CD4-positive, alpha-beta T cell treated with Interleukin-17A for 4 hours (primary cell): ENCODE results near the gene SLC2A5.
"Not testable (repeated sequence)": the region's sequence is repeated elsewhere in the genome, so short reads cannot be mapped to it uniquely, and the experiment has no call there.

Experiments used
- DNase-seq: peaks from one replicate; pipeline ENCODE4 v3.0.0-alpha.2; 2020; ENCODE audit warnings: mixed read lengths

SLC2A5 gene, protein sequence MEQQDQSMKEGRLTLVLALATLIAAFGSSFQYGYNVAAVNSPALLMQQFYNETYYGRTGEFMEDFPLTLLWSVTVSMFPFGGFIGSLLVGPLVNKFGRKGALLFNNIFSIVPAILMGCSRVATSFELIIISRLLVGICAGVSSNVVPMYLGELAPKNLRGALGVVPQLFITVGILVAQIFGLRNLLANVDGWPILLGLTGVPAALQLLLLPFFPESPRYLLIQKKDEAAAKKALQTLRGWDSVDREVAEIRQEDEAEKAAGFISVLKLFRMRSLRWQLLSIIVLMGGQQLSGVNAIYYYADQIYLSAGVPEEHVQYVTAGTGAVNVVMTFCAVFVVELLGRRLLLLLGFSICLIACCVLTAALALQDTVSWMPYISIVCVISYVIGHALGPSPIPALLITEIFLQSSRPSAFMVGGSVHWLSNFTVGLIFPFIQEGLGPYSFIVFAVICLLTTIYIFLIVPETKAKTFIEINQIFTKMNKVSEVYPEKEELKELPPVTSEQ

GRCh38 chr1:9069326-9070100 lies at the start of gene SLC2A5:
SLC2A5 (minus strand) TSS chr1:9069635; CDS start chr1:9069536, 99 bp downstream.
- DNase-seq, result no peak

- no peak for DNase-seq
Observed at GRCh38 chr1:9118186-9118585, 48.8 kb upstream of the SLC2A5 start.

- DNase-seq, result no peak
Observed at GRCh38 chr1:9115351-9116205, 46.1 kb upstream of the SLC2A5 start.

GRCh38 chr1:9112961-9113880 lies 43.8 kb upstream of the SLC2A5 start:
- no peak for DNase-seq

- no peak for DNase-seq
Observed at GRCh38 chr1:9111957-9112356, 42.5 kb upstream of the SLC2A5 start.

DNA sequence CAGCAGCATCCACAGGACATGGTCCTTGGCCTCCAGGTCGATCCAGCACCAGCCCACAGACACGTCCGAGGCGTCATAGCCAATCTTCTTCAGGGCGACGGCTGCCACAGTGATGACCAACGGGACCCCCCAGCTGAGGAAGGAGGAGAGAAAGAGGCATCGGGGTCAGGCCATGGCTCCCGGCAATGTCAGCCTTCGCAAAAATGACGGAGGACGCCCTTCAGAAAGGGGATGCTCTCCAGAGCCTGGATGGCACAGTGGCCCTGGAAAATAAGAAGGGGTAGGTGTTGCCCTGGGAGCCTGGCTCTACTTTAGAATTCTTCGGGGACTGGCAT lies 41.9 kb upstream of the SLC2A5 start:
- no peak for DNase-seq

- peak; percentile 91 for DNase-seq
Observed at GRCh38 chr1:9110669-9111356, 41.4 kb upstream of the SLC2A5 start.

DNA sequence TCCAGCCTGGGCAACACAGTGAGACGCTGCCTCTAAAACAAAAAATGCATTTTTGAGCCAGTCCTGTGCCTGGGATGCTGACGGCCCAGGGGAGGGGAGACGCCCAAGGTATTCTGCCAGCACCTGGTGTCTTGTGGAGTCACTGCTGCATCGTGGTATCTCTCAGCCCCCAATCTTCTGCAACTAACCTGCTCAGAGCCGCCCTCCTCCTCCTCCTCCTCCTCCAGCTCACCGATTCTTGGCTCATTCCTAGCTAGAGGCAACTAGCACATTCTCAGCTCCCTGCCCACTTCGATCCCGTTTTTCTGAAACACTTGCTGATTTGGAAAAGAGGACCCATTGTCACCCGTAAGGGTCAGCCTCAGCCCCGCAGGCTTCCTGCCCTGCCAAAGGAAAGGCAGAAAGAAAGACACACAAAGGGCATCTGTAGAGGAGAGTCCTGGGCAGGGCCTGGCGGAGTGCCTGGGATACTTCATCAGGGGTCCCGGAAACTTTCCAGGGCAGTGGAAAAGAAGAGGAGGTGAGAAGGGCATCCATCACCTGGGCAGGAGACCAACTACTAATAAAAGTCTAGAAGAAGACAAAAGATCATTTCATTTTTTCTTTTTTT lies 38.7 kb upstream of the SLC2A5 start:
- no peak for DNase-seq

DNA sequence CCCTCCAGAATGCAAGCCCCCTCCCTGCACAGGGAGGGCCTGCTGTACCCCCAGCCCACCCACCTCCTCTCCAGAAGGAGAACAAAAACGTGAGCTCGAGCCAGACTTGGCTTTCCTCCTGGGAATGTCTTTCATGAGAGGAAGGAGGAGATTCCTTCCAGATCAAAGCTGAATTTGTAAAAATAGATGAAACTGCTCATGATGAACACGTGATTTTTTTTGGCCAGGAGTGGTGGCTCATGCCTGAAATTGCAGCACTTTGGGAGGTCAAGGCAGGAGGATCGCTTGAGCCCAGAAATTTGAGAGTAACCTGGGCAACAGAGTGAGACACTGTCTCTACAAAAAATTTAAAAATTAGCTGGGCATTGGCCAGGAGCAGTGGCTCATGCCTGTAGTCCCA lies 37.7 kb upstream of the SLC2A5 start:
- no peak for DNase-seq

DNA sequence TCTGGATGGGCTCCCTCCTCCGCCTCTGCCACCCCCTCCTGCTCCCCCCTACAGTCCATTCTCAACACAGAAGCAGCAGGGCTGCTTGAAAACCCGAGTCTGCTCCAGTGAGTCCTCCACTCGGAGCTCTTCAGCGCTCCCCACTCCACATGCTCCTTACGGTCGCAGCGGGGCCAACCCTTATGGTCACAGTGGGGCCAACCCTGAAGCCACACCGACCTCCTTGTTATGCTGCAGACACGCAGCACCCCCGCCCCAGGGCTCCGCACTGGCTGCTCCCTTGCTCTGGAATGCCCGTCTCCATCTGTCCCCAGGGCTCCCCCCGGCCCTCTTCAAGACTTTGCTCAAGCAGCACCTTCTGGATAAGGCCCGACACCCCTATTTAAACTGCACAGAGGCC lies 36.9 kb upstream of the SLC2A5 start:
- DNase-seq, result no peak

GRCh38 chr1:9105336-9105867 lies 36.0 kb upstream of the SLC2A5 start:
- no peak for DNase-seq

- no peak for DNase-seq
Observed at GRCh38 chr1:9101510-9102146, 32.2 kb upstream of the SLC2A5 start.

DNA sequence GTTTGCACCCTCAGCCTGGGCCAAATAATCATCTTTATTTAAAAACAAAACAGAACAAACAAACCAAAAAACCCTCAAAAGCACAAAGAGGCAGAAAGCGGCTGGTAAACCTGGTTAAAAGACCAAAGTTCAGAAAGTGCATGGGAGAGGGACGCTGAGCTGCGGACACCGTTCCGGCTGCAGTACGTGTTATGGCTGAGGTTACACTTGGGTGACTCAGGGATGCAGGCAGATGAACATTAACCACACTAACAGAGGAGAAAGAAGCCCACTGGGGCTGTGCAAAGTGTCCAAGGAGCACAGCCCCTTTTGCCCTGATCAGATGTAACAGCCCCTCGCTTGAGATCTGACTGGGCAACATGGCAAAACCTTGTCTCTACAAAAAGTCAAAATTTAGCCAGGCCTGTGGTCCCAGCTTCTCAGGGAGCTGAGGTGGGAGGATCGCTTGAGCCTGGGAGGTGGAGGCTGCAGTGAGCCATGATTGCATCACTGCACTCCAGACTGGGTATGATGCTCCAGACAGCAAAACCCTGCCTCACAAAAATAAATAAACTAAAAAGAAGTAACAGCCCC lies 31.1 kb upstream of the SLC2A5 start:
- no peak for DNase-seq

DNA sequence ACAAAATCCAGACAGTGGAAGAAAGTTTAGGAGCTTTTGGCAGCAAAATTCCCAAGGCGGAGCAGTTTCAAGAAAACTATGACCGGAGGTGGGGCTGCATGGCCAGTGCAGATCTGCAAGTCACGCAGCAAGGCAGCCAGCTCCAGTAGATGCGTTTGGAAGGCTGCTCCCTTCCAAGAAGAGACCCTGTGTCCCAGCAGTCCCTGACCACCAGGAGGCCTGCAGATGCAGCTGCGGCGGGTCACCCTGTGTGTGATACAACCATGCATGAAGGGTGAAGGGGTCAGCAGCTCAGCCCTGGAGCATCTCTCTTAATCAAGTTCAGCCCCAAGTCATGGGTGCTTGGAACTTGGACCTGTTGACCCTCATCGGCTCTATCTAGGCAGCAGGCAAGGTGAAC lies 30.1 kb upstream of the SLC2A5 start:
- no peak for DNase-seq

- DNase-seq, result no peak
Observed at GRCh38 chr1:9097947-9098705, 28.7 kb upstream of the SLC2A5 start.

- no peak for DNase-seq
Observed at GRCh38 chr1:9095818-9096217, 26.4 kb upstream of the SLC2A5 start.

DNA sequence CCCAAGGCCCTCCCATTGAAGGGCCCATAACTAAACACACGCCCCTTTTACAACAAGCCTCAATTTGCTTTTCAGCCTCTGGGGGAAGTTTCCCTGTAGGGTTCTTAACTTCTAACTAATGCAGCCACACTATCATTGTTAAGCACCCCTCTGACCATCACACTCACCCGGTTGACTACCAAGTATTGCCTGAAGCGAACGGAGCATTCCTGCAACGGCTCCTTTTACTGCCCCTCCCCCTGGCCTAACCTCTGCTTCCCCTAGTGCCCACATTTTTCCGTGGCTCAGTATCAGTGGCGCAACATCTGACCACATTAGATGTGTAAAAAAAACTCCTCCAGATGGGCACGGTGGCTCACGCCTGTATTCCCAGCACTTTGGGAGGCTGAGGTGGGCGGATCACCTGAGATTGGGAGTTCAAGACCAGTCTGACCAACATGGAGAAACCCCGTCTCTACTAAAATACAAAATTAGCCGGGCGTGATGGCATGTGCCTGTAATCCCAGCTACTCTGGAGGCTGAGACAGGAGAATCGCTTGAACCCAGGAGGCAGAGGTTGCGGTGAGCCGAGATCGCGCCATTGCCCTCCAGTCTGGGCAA lies 24.7 kb upstream of the SLC2A5 start:
- DNase-seq, result not testable (repeated sequence)

GRCh38 chr1:9093581-9093980 lies 24.1 kb upstream of the SLC2A5 start:
- no peak for DNase-seq

GRCh38 chr1:9093091-9093490 lies 23.7 kb upstream of the SLC2A5 start:
- no peak for DNase-seq
